Activated B cell treated with CpG ODN at 0.5 μM for 24 hours (primary cell): ENCODE measurements around the gene LMNTD1. TPM values are rescaled to one million over a fixed set of nuclear protein-coding genes. Genes with fewer than 3 reads are reported as not detected.
"Not testable (repeated sequence)": the region's sequence is repeated elsewhere in the genome, so short reads cannot be mapped to it uniquely, and the experiment has no call there.

ENCODE experiments used
- ATAC-seq: fragments of 200-7000 bp; cut with Tn5 transposase; one replicate; pipeline ENCODE4 v1.10.0; 2021; ENCODE audit warnings: low read depth, mild to moderate bottlenecking, moderate library complexity
- CTCF ChIA-PET: fragments of 350-600 bp; sonication (Branson Sonifier 250); formaldehyde crosslinking; loops from one replicate; lab custom pipeline; 2021; ENCODE audit warnings: antibody characterized with exemption; lab: Charles Lee
- POLR2A ChIA-PET: fragments of 350-600 bp; sonication (Branson Sonifier 250); formaldehyde crosslinking; loops from one replicate; lab custom pipeline; 2021; ENCODE audit warnings: antibody characterized with exemption; lab: Charles Lee
- DNase-seq: peaks from one replicate; pipeline ENCODE4 v3.0.0; 2022
- H3K27ac Mint-ChIP-seq: one replicate; pipeline ENCODE4 v1.8.0; 2020; ENCODE audit warnings: mixed read lengths
- H3K27me3 Mint-ChIP-seq: one replicate; pipeline ENCODE4 v1.8.0; 2021; ENCODE audit warnings: mixed read lengths
- H3K36me3 Mint-ChIP-seq: one replicate; pipeline ENCODE4 v1.8.0; 2021; ENCODE audit warnings: low read depth, mixed read lengths
- H3K4me1 Mint-ChIP-seq: one replicate; pipeline ENCODE4 v1.8.0; 2021; ENCODE audit warnings: mixed read lengths
- H3K4me3 Mint-ChIP-seq: one replicate; pipeline ENCODE4 v1.8.0; 2020; ENCODE audit warnings: mild to moderate bottlenecking, mixed read lengths
- H3K9me3 Mint-ChIP-seq: one replicate; pipeline ENCODE4 v1.8.0; 2020; ENCODE audit warnings: mixed read lengths
- intact Hi-C: fragments of 100-400 bp; cut with micrococcal nuclease; formaldehyde crosslinking; loops from one replicate; pipeline ENCODE4 v1.15.1; 2024
- total RNA-seq: library from RNA; stranded (reverse); gene quantifications from 2 replicates; pipeline ENCODE4 v1.2.3, GENCODE V29; 2022
- TF ChIP-seq, protein P1 (sequence below): fragments of 200-600 bp; IDR thresholded peaks from one replicate; pipeline ENCODE4 v1.8.0; 2022; ENCODE audit warnings: antibody characterized with exemption, mild to moderate bottlenecking

The LMNTD1 gene
- total RNA-seq, 1 donor from 2014 or later, result not detected

DNA sequence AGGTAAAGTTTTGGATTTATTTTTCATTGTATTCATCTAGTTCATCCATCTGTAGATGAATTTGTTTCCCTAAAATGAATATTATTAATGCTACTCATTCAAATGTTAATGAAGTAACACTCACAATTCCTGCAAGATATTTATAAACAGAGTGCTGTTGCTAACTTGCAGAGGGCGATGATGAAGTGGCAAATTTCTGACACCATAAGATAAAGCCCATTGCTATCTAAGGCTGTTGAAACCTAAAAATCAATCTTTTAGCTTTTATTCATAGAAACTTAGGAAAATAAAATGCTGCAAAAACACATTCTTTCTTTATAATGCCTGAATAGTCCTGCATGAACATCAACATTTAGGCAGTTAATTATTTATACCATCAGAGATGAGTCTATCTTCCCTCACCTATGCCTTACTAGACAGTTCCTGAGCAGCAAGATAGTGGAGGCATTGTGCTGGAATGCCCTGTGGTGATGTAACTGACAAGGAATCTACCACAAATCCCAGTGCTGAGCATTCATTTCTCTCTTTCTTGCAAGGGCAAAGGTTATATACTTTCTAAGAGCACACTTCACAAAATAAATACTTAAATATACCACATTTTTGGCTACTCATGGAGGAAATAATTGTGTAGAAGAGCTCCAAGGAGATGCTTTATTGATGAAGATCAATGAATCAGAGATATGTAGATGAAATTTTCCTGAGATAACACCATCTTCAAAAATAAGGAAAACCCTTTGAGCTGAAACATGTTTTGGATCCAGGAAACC lies 57.6 kb downstream of the LMNTD1 start:
- CTCF ChIA-PET, result no interaction called here
- DNase-seq (no peak), ATAC-seq (no peak)
- no peak overlapping the region for H3K27ac Mint-ChIP-seq
- intact Hi-C loops, result no loop called here
- no peaks in the 10 kb centered on the region for H3K36me3 Mint-ChIP-seq
- POLR2A ChIA-PET, result no interaction called here
- H3K9me3 Mint-ChIP-seq, result peaks cover 3% of the 10 kb centered on the region
- TF ChIP-seq, protein P1, sequence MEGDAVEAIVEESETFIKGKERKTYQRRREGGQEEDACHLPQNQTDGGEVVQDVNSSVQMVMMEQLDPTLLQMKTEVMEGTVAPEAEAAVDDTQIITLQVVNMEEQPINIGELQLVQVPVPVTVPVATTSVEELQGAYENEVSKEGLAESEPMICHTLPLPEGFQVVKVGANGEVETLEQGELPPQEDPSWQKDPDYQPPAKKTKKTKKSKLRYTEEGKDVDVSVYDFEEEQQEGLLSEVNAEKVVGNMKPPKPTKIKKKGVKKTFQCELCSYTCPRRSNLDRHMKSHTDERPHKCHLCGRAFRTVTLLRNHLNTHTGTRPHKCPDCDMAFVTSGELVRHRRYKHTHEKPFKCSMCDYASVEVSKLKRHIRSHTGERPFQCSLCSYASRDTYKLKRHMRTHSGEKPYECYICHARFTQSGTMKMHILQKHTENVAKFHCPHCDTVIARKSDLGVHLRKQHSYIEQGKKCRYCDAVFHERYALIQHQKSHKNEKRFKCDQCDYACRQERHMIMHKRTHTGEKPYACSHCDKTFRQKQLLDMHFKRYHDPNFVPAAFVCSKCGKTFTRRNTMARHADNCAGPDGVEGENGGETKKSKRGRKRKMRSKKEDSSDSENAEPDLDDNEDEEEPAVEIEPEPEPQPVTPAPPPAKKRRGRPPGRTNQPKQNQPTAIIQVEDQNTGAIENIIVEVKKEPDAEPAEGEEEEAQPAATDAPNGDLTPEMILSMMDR, result no peak
- H3K4me1 Mint-ChIP-seq, result no peaks in the 10 kb centered on the region
- H3K27me3 Mint-ChIP-seq, result no peaks in the 10 kb centered on the region
- no peak overlapping the region for H3K4me3 Mint-ChIP-seq

DNA sequence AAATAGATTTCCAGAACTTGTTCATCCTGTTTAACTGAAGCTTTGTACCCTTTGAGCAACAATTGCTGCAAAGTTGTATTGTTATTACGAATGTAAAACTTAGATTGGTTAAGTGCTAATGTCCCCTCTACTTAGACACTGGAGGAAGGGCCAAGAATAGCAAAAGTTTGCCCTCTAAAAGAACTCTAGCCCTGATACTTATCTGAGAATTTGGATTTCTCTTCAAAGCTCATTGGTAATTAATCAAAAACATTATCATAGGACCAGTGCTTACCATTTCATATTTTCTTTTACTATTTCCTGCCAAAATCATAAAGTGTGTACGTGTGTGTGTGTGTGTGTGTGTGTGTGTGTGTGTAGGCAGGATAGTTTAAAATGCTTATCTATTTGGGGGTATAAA lies 58.2 kb downstream of the LMNTD1 start:
- TF ChIP-seq, protein P1, result no peak
- CTCF ChIA-PET, result no interaction called here

DNA sequence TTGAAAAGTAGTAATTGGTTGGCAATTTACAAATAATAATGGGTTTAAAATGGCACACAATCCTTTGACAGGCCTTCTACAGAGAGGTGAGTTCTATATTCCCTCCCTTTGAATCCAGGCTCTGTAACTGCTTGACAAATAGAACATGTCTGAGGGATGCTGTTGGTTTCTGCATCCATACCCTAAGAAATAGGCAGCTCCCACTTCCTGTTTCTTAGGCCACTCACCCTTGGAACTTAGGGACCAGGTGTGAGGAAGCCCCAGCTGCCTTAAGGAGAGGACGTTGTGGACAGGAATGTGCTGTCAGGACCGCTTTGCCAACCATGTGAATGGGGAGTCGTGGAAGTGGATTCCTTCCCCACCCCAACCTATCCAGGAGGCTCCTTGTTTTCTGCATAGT lies 59.4 kb downstream of the LMNTD1 start:
- ChIA-PET CTCF (no interaction called here), POLR2A (no interaction called here)
- TF ChIP-seq, protein P1, result no peak
- intact Hi-C loops, result no loop called here
- no peak for DNase-seq
- Mint-ChIP-seq H3K4me3 (no peak overlapping the region), H3K9me3 (peaks cover under 1% of the 10 kb centered on the region), H3K27me3 (peaks cover 2% of the 10 kb centered on the region), H3K27ac (no peak overlapping the region), H3K36me3 (no peaks in the 10 kb centered on the region), H3K4me1 (no peaks in the 10 kb centered on the region)
- no peak for ATAC-seq

More for the DNA sequence above, 58.2 kb downstream of the LMNTD1 start:
- POLR2A ChIA-PET, result no interaction called here
- H3K9me3 Mint-ChIP-seq, result peaks cover 3% of the 10 kb centered on the region
- H3K4me3 Mint-ChIP-seq, result no peak overlapping the region
- no peak for ATAC-seq
- no peaks in the 10 kb centered on the region for H3K36me3 Mint-ChIP-seq
- DNase-seq, result no peak
- H3K27ac Mint-ChIP-seq, result no peak overlapping the region
- intact Hi-C loops, result no loop called here
- H3K4me1 Mint-ChIP-seq, result no peaks in the 10 kb centered on the region
- H3K27me3 Mint-ChIP-seq, result peaks cover 2% of the 10 kb centered on the region

DNA sequence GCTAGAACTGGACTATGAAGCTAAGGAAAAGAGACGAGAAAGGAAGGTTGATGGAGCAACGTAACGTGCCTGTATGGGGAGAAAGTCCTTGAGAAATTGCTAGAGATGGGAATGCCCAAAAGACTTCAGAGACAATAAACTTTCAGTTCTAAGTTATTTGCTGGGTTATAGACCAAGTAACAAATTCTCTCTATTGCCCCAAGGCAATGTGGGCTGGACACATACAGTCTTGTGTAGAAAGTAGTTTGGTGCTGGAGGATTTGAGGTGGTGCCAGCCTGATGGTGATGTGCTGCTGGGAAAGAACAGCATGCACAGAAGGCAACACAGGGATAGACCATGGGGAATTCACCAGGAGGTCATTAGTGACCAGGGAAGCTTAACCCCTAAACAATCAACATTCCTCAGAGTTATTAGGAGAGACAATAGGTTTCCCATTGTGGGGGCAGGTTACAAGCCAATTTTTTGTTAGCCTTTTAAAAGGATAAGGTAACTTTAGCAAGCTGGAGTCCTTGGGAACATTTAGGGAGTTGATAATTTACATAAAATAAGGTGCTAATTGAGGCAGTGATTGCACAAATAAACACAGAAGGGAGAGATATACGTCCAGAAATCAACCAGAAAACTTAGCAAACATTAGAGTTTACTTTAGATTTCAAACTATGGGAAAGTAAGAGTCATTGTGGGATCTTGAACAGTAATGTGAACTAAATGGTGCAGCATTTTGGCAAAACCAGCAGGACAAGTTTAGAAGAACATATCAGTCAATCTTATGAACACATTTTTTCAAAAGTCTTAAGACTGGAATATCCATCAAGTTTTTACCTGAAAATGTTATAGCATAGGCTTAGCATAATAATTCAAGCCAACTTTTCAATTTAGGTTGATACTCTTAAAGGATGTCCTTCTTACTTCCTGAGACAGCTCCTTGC lies 61.4 kb downstream of the LMNTD1 start:
- Mint-ChIP-seq H3K4me1 (no peaks in the 10 kb centered on the region), H3K36me3 (no peaks in the 10 kb centered on the region), H3K27me3 (peaks cover 2% of the 10 kb centered on the region), H3K27ac (no peak overlapping the region), H3K4me3 (no peak overlapping the region), H3K9me3 (no peaks in the 10 kb centered on the region)
- intact Hi-C loops, result no loop called here
- POLR2A ChIA-PET, result no interaction called here
- TF ChIP-seq, protein P1, result no peak
- DNase-seq (no peak), ATAC-seq (no peak)
- CTCF ChIA-PET, result no interaction called here

DNA sequence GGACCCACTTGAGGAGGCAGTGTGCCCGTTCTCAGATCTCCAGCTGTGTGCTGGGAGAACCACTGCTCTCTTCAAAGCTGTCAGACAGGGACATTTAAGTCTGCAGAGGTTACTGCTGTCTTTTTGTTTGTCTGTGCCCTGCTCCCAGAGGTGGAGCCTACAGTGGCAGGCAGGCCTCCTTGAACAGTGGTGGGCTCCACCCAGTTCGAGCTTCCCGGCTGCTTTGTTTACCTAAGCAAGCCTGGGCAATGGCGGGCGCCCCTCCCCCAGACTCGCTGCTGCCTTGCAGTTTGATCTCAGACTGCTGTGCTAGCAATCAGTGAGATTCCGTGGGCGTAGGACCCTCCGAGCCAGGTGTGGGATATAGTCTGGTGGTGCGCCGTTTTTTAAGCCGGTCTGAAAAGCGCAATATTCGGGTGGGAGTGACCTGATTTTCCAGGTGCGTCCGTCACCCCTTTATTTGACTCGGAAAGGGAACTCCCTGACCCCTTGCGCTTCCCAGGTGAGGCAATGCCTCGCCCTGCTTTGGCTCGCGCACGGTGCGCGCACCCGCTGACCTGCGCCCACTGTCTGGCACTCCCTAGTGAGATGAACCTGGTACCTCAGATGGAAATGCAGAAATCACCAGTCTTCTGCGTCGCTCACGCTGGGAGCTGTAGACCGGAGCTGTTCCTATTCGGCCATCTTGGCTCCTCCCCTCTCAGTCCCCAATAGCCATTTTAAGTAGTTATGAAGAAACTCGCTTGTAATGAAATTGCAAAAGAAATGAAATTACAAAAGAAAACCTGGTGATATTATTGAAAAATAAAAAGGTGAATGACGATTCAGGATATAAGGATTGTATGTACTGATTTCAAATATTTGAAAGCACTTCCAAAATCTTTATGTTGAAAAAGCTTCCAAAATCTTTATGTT lies 63.9 kb downstream of the LMNTD1 start:
- H3K27ac Mint-ChIP-seq, H3K9me3 Mint-ChIP-seq, CTCF ChIA-PET, H3K4me3 Mint-ChIP-seq, H3K4me1 Mint-ChIP-seq, DNase-seq, H3K36me3 Mint-ChIP-seq, POLR2A ChIA-PET, ATAC-seq, intact Hi-C loops, H3K27me3 Mint-ChIP-seq: not testable (repeated sequence)
